CD14-positive monocyte (primary cell): ENCODE results near the gene NDUFB4. TPM values are rescaled to one million over a fixed set of nuclear protein-coding genes. Genes with fewer than 3 reads are reported as not detected.

Source experiments
- DNase-seq, 3 donors: peaks; one replicate each; pipeline ENCODE4 v3.0.0-alpha.2; 2011 to 2022
- H2AFZ ChIP-seq: 2 replicates; pipeline ENCODE4 v1.6.0; 2012; ENCODE audit warnings: mild to moderate bottlenecking, low read depth, low read length, inconsistent platforms; ENCODE audit not compliant: insufficient read depth, poor library complexity, severe bottlenecking
- H3K27ac ChIP-seq, 2 donors: 1 replicate in 1 of 2; 2 replicates in 1 of 2; pipeline ENCODE4 v1.5.1; 2012 to 2013; ENCODE audit warnings: low read length in 2 of 2, control low read depth in 1 of 2, inconsistent platforms in 1 of 2, low read depth in 1 of 2, mild to moderate bottlenecking in 1 of 2
- H3K27me3 ChIP-seq, 2 donors: one replicate each; pipeline versions ENCODE4 v1.6.0 to v1.6.1; 2011 to 2013; ENCODE audit warnings: low read length in 2 of 2; ENCODE audit not compliant: control insufficient read depth in 2 of 2, insufficient read depth in 2 of 2
- H3K36me3 ChIP-seq, 2 donors: replicated peaks in 1 of 2; 1 replicate in 1 of 2; 2 replicates in 1 of 2; pipeline versions ENCODE4 v1.5.1 to v1.6.1; 2012 to 2013; ENCODE audit warnings: low read length in 2 of 2, control low read depth in 1 of 2, inconsistent platforms in 1 of 2, mild to moderate bottlenecking in 1 of 2; ENCODE audit not compliant: insufficient read depth in 2 of 2, control insufficient read depth in 1 of 2
- H3K4me1 ChIP-seq, 2 donors: 1 replicate in 1 of 2; 2 replicates in 1 of 2; pipeline versions ENCODE4 v1.5.1 to v1.6.1; 2012 to 2013; ENCODE audit warnings: low read length in 2 of 2, control low read depth in 1 of 2, inconsistent platforms in 1 of 2, mild to moderate bottlenecking in 1 of 2, moderate library complexity in 1 of 2; ENCODE audit not compliant: insufficient read depth in 2 of 2, control insufficient read depth in 1 of 2
- H3K4me2 ChIP-seq: replicated peaks from 2 replicates; pipeline ENCODE3; 2012; ENCODE audit warnings: low read length, moderate library complexity, mild to moderate bottlenecking; ENCODE audit not compliant: poor library complexity, severe bottlenecking; ENCODE audit errors: extremely low read depth
- H3K4me3 ChIP-seq, 3 experiments: fragments of 200-600 bp in 1 of 3; sonication (generic) in 1 of 3; replicated peaks in 1 of 3; 1 replicate in 2 of 3; 2 replicates in 1 of 3; pipeline ENCODE4 v1.5.1; 2011 to 2013; ENCODE audit warnings: low read length in 3 of 3, mild to moderate bottlenecking in 3 of 3, control low read depth in 2 of 3, low read depth in 2 of 3, inconsistent platforms in 1 of 3, moderate library complexity in 1 of 3
- H3K79me2 ChIP-seq: 2 replicates; pipeline ENCODE4 v1.6.0; 2012; ENCODE audit warnings: mild to moderate bottlenecking, control low read depth, inconsistent platforms, low read length, moderate library complexity; ENCODE audit not compliant: insufficient read depth
- H3K9ac ChIP-seq: 2 replicates; pipeline ENCODE4 v1.6.0; 2017; ENCODE audit warnings: low read length, mild to moderate bottlenecking; ENCODE audit not compliant: insufficient read depth, poor library complexity, severe bottlenecking
- H3K9me3 ChIP-seq, 2 donors: replicated peaks in 1 of 2; 1 replicate in 1 of 2; 2 replicates in 1 of 2; pipeline versions ENCODE4 v1.5.1 to v1.6.1; 2012 to 2013; ENCODE audit warnings: low read length in 2 of 2, control low read depth in 1 of 2; ENCODE audit not compliant: control insufficient read depth in 1 of 2, insufficient read depth in 1 of 2
- H4K20me1 ChIP-seq: 2 replicates; pipeline ENCODE4 v1.6.0; 2012; ENCODE audit warnings: mild to moderate bottlenecking, low read length, control low read depth, moderate library complexity; ENCODE audit not compliant: insufficient read depth
- H3K27ac Mint-ChIP-seq, 7 donors: one replicate each; pipeline ENCODE4 v1.8.0; 2020; ENCODE audit warnings: mild to moderate bottlenecking in 7 of 7, mixed read lengths in 7 of 7, moderate library complexity in 6 of 7, inconsistent platforms in 2 of 7
- H3K27me3 Mint-ChIP-seq, 3 donors: one replicate each; pipeline ENCODE4 v1.8.0; 2021 to 2022; ENCODE audit warnings: low read depth in 3 of 3, mild to moderate bottlenecking in 3 of 3, mixed read lengths in 3 of 3, moderate library complexity in 3 of 3, inconsistent platforms in 1 of 3
- H3K36me3 Mint-ChIP-seq, 2 donors: one replicate each; pipeline ENCODE4 v1.8.0; 2020; ENCODE audit warnings: mixed read lengths in 2 of 2, inconsistent platforms in 1 of 2, mild to moderate bottlenecking in 1 of 2
- H3K4me1 Mint-ChIP-seq: one replicate; pipeline ENCODE4 v1.8.0; 2020; ENCODE audit warnings: mild to moderate bottlenecking, mixed read lengths
- H3K4me3 Mint-ChIP-seq, 2 donors: one replicate each; pipeline ENCODE4 v1.8.0; 2020; ENCODE audit warnings: mild to moderate bottlenecking in 2 of 2, mixed read lengths in 2 of 2, moderate library complexity in 1 of 2
- H3K9me3 Mint-ChIP-seq, 7 donors: one replicate each; pipeline ENCODE4 v1.8.0; 2020 to 2022; ENCODE audit warnings: mixed read lengths in 7 of 7, mild to moderate bottlenecking in 6 of 7, moderate library complexity in 6 of 7, inconsistent platforms in 2 of 7
- CTCF ChIP-seq: fragments of 200-600 bp; IDR thresholded peaks from one replicate; pipeline ENCODE4 v1.8.0; 2022; ENCODE audit warnings: antibody characterized with exemption, mild to moderate bottlenecking
- WGBS: methylation state at CpG from one replicate; pipeline ENCODE4 v1.1.5; 2013; ENCODE audit warnings: missing lambda C conversion rate; ENCODE audit not compliant: insufficient coverage; 5-methylcytosine and 5-hydroxymethylcytosine counted together
- intact Hi-C, 2 donors: fragments of 100-400 bp; cut with micrococcal nuclease; formaldehyde crosslinking; loops; one replicate each; pipeline versions ENCODE4 v1.15.0 to v1.15.1; 2023
- polyA plus RNA-seq, 3 donors: library from polyadenylated mRNA; depleted of rRNA in 1 of 3; unstranded in 2 of 3; stranded (reverse) in 1 of 3; fragments of 300-500 nt in 2 of 3; fragments of >200 nt in 1 of 3; fragmentation: Illumina TruSeq in 2 of 3; gene quantifications; 1 replicate in 2 of 3; 2 replicates in 1 of 3; pipeline ENCODE4 v1.2.3, GENCODE V29; 2012 to 2021

The NDUFB4 gene
- polyA plus RNA-seq, 3 donors = 93.7 to 215 (median 173) TPM

GRCh38 chr3:120572027-120572426 lies 24.1 kb upstream of the NDUFB4 start:
- H3K27me3 ChIP-seq = no peaks in the 10 kb centered on the region
- Mint-ChIP-seq H3K36me3 (no peaks in the 10 kb centered on the region), H3K4me3 (no peak overlapping the region), H3K4me1 (peaks cover 6% of the 10 kb centered on the region), H3K27me3 (peaks cover 0 to 6% (median 1%) of the 10 kb centered on the region in 3 donors), H3K9me3 (peaks cover 2 to 16% (median 8%) of the 10 kb centered on the region in 7 donors), H3K27ac (no peak overlapping the region)
- no peak for DNase-seq
- no peaks in the 10 kb centered on the region for H3K36me3 ChIP-seq
- no peaks in the 10 kb centered on the region for H3K4me1 ChIP-seq
- H3K9ac ChIP-seq = no peak overlapping the region
- no peak overlapping the region for H2AFZ ChIP-seq
- no peaks in the 10 kb centered on the region for H3K79me2 ChIP-seq
- 93% methylated on average over 2 of the region's 2 CpGs for WGBS
- TF ChIP-seq CTCF = no peak
- intact Hi-C loops = no loop called here
- no peak overlapping the region for H3K27ac ChIP-seq
- no peaks in the 10 kb centered on the region for H3K9me3 ChIP-seq
- no peak overlapping the region for H3K4me2 ChIP-seq
- H4K20me1 ChIP-seq = no peaks in the 10 kb centered on the region
- H3K4me3 ChIP-seq = no peak overlapping the region

GRCh38 chr3:120587332-120587975 lies 8.7 kb upstream of the NDUFB4 start:
- no peak overlapping the region for H3K4me3 Mint-ChIP-seq
- intact Hi-C loops = no loop called here
- Histone ChIP-seq H3K4me2 (no peak overlapping the region), H3K27me3 (no peaks in the 10 kb centered on the region), H2AFZ (no peak overlapping the region), H3K79me2 (no peaks in the 10 kb centered on the region), H3K4me1 (no peaks in the 10 kb centered on the region), H3K4me3 (no peak overlapping the region), H3K9me3 (no peaks in the 10 kb centered on the region), H4K20me1 (no peaks in the 10 kb centered on the region), H3K27ac (no peak overlapping the region), H3K9ac (no peak overlapping the region), H3K36me3 (no peaks in the 10 kb centered on the region)
- TF ChIP-seq CTCF = no peak
- no CpG with 5 or more reads among the region's 3 CpGs for WGBS
- H3K4me1 Mint-ChIP-seq = peaks cover under 1% of the 10 kb centered on the region
- peaks cover 0 to 3% (median 0%) of the 10 kb centered on the region in 7 donors for H3K9me3 Mint-ChIP-seq
- DNase-seq = no peak
- no peak overlapping the region for H3K27ac Mint-ChIP-seq
- peaks cover 0 to 2% (median 0%) of the 10 kb centered on the region in 3 donors for H3K27me3 Mint-ChIP-seq
- no peaks in the 10 kb centered on the region for H3K36me3 Mint-ChIP-seq
